ENCODE data around the gene ZIC4. TPM values are rescaled to one million over a fixed set of nuclear protein-coding genes. Genes with fewer than 3 reads are reported as not detected.

The ZIC4 gene
- total RNA-seq, 1 donor from 2014 or later: 6.1 TPM

- Mint-ChIP-seq H3K4me1 (peaks cover 49% of the 10 kb centered on the region), H3K27ac (ENCODE audit: unreplicated experiment) (no peak overlapping the region), H3K27me3 (ENCODE audit: low read depth) (peaks cover 100% of the 10 kb centered on the region), H3K4me3 (peak overlapping the region; percentile 74), H3K9me3 (peaks cover 7% of the 10 kb centered on the region), H3K36me3 (ENCODE audit: low read depth) (peaks cover 14% of the 10 kb centered on the region)
- TF ChIP-seq, protein P1, sequence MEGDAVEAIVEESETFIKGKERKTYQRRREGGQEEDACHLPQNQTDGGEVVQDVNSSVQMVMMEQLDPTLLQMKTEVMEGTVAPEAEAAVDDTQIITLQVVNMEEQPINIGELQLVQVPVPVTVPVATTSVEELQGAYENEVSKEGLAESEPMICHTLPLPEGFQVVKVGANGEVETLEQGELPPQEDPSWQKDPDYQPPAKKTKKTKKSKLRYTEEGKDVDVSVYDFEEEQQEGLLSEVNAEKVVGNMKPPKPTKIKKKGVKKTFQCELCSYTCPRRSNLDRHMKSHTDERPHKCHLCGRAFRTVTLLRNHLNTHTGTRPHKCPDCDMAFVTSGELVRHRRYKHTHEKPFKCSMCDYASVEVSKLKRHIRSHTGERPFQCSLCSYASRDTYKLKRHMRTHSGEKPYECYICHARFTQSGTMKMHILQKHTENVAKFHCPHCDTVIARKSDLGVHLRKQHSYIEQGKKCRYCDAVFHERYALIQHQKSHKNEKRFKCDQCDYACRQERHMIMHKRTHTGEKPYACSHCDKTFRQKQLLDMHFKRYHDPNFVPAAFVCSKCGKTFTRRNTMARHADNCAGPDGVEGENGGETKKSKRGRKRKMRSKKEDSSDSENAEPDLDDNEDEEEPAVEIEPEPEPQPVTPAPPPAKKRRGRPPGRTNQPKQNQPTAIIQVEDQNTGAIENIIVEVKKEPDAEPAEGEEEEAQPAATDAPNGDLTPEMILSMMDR (conservative IDR thresholded peaks at IDR 0.05): no peak
- DNase-seq (ENCODE audit: low read depth, low spot score): no peak
These were observed 2.1 kb downstream of the ZIC4 start for GRCh38 chr3:147404000-147404799.

- Mint-ChIP-seq H3K27ac (ENCODE audit: unreplicated experiment) (no peak overlapping the region), H3K27me3 (ENCODE audit: low read depth) (peaks cover 100% of the 10 kb centered on the region), H3K9me3 (peaks cover 7% of the 10 kb centered on the region), H3K4me3 (peak overlapping the region; percentile 74), H3K4me1 (peaks cover 47% of the 10 kb centered on the region), H3K36me3 (ENCODE audit: low read depth) (peaks cover 14% of the 10 kb centered on the region)
- DNase-seq (ENCODE audit: low read depth, low spot score): no peak
- TF ChIP-seq, protein P1 (conservative IDR thresholded peaks at IDR 0.05): no peak
These were observed 2.8 kb downstream of the ZIC4 start for GRCh38 chr3:147403511-147403910.

GRCh38 chr3:147402159-147402558, 4.2 kb downstream of the ZIC4 start:
- peaks cover 13% of the 10 kb centered on the region for H3K36me3 Mint-ChIP-seq (ENCODE audit: low read depth)
- TF ChIP-seq, protein P1 (conservative IDR thresholded peaks at IDR 0.05): no peak
- peak overlapping the region; percentile 1 for H3K4me3 Mint-ChIP-seq
- H3K27me3 Mint-ChIP-seq (ENCODE audit: low read depth): peaks cover 100% of the 10 kb centered on the region
- no peak overlapping the region for H3K27ac Mint-ChIP-seq (ENCODE audit: unreplicated experiment)
- peaks cover 7% of the 10 kb centered on the region for H3K9me3 Mint-ChIP-seq
- no peak for DNase-seq (ENCODE audit: low read depth, low spot score)
- peaks cover 50% of the 10 kb centered on the region for H3K4me1 Mint-ChIP-seq

DNA sequence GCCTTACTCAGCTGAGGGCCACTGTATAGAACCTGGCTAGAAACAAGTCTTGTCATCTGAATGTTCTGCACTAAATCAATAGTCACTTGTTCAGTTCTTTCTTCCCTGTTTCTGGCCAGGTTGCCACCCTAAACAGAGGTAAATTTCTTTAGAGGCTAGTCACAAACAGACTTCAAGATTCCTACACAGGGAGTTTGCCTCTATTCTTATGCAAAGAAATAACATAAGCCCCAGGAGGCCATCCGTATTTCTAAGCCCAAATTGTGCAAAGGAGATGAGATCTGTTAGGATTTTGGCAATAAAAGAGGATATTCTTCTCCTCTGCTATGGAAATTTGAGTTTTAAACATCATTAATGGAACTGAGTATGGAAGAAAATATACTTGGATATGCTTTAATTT, 4.9 kb downstream of the ZIC4 start:
- peaks cover 100% of the 10 kb centered on the region for H3K27me3 Mint-ChIP-seq (ENCODE audit: low read depth)
- H3K36me3 Mint-ChIP-seq (ENCODE audit: low read depth): peaks cover 16% of the 10 kb centered on the region
- H3K9me3 Mint-ChIP-seq: peaks cover 7% of the 10 kb centered on the region
- TF ChIP-seq, protein P1 (conservative IDR thresholded peaks at IDR 0.05): no peak
- no peak overlapping the region for H3K4me3 Mint-ChIP-seq
- DNase-seq (ENCODE audit: low read depth, low spot score): no peak
- H3K4me1 Mint-ChIP-seq: peaks cover 47% of the 10 kb centered on the region
- no peak overlapping the region for H3K27ac Mint-ChIP-seq (ENCODE audit: unreplicated experiment)

GRCh38 chr3:147400999-147401398, 5.3 kb downstream of the ZIC4 start:
- peaks cover 7% of the 10 kb centered on the region for H3K9me3 Mint-ChIP-seq
- H3K4me3 Mint-ChIP-seq: peak overlapping the region; percentile 1
- no peak for DNase-seq (ENCODE audit: low read depth, low spot score)
- H3K27ac Mint-ChIP-seq (ENCODE audit: unreplicated experiment): no peak overlapping the region
- H3K36me3 Mint-ChIP-seq (ENCODE audit: low read depth): peaks cover 16% of the 10 kb centered on the region
- TF ChIP-seq, protein P1 (conservative IDR thresholded peaks at IDR 0.05): no peak
- H3K4me1 Mint-ChIP-seq: peaks cover 45% of the 10 kb centered on the region
- H3K27me3 Mint-ChIP-seq (ENCODE audit: low read depth): peaks cover 100% of the 10 kb centered on the region

Data from neural crest cell (in vitro differentiated cells).